Measurements from ENCODE around the gene MYLK.

Gene MYLK

DNA sequence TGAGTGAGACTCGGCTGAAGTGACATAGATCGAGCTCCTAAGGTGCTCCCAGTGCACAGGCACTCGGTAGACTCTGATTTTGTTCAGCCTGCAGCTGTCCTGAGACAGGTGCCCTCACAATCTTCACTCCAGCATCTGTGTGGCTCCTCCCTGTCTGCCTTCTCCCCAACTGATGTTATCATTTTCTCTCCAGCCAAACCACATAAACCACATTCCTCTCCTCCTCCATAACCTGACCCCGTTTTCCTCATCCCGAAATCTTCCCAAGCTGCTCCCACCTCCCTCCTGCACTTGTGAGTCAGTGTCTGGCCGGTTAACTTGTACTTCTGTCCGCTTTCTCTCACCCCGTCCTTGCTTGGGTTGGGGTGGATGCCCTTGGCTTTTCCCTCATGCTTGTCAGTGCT is 206.0 kb downstream of the MYLK start:
- Histone ChIP-seq H3K9me3 (ENCODE audit: low read length) (no peaks in the 10 kb centered on the region), H3F3A (ENCODE audit: insufficient read depth, low read length) (no peaks in the 10 kb centered on the region), H2AFZ (ENCODE audit: low read length) (no peak overlapping the region), H3K79me2 (ENCODE audit: insufficient read depth, low read length) (no peaks in the 10 kb centered on the region), H3K4me1 (ENCODE audit: insufficient read depth, low read length, severe bottlenecking) (no peaks in the 10 kb centered on the region), H3K9ac (ENCODE audit: low read length) (no peak overlapping the region), H4K20me1 (ENCODE audit: insufficient read depth, low read length) (no peaks in the 10 kb centered on the region), H3K4me2 (ENCODE audit: low read length) (no peak overlapping the region), H3K27me3 (ENCODE audit: insufficient read depth, low read length) (no peaks in the 10 kb centered on the region), H3K9me2 (ENCODE audit: low read depth, low read length) (no peaks in the 10 kb centered on the region), H3K36me3 (ENCODE audit: insufficient read depth, low read length) (no peaks in the 10 kb centered on the region), H3K4me3 (ENCODE audit: low read depth, low read length, poor library complexity, severe bottlenecking) (no peak overlapping the region), H3K27ac (ENCODE audit: low read depth, low read length, poor library complexity, severe bottlenecking) (no peak overlapping the region)
- no peak for TF ChIP-seq EZH2 (IDR thresholded peaks at IDR 0.05; ENCODE audit: borderline replicate concordance, low read length)
- TF ChIP-seq, protein P1, sequence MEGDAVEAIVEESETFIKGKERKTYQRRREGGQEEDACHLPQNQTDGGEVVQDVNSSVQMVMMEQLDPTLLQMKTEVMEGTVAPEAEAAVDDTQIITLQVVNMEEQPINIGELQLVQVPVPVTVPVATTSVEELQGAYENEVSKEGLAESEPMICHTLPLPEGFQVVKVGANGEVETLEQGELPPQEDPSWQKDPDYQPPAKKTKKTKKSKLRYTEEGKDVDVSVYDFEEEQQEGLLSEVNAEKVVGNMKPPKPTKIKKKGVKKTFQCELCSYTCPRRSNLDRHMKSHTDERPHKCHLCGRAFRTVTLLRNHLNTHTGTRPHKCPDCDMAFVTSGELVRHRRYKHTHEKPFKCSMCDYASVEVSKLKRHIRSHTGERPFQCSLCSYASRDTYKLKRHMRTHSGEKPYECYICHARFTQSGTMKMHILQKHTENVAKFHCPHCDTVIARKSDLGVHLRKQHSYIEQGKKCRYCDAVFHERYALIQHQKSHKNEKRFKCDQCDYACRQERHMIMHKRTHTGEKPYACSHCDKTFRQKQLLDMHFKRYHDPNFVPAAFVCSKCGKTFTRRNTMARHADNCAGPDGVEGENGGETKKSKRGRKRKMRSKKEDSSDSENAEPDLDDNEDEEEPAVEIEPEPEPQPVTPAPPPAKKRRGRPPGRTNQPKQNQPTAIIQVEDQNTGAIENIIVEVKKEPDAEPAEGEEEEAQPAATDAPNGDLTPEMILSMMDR (IDR thresholded peaks at IDR 0.05; ENCODE audit: low read length) = no peak

GRCh38 chr3:123672429-123673146 is 211.5 kb downstream of the MYLK start:
- Histone ChIP-seq H3F3A (ENCODE audit: insufficient read depth, low read length) (no peaks in the 10 kb centered on the region), H4K20me1 (ENCODE audit: insufficient read depth, low read length) (no peaks in the 10 kb centered on the region), H3K27me3 (ENCODE audit: insufficient read depth, low read length) (no peaks in the 10 kb centered on the region), H2AFZ (ENCODE audit: low read length) (no peak overlapping the region), H3K79me2 (ENCODE audit: insufficient read depth, low read length) (no peaks in the 10 kb centered on the region), H3K9ac (ENCODE audit: low read length) (no peak overlapping the region), H3K4me3 (ENCODE audit: low read depth, low read length, poor library complexity, severe bottlenecking) (no peak overlapping the region), H3K9me2 (ENCODE audit: low read depth, low read length) (no peaks in the 10 kb centered on the region), H3K4me2 (ENCODE audit: low read length) (no peak overlapping the region), H3K27ac (ENCODE audit: low read depth, low read length, poor library complexity, severe bottlenecking) (no peak overlapping the region), H3K9me3 (ENCODE audit: low read length) (no peaks in the 10 kb centered on the region), H3K4me1 (ENCODE audit: insufficient read depth, low read length, severe bottlenecking) (no peaks in the 10 kb centered on the region), H3K36me3 (ENCODE audit: insufficient read depth, low read length) (no peaks in the 10 kb centered on the region)
- TF ChIP-seq, protein P1 (IDR thresholded peaks at IDR 0.05; ENCODE audit: low read length) = no peak
- TF ChIP-seq EZH2 (IDR thresholded peaks at IDR 0.05; ENCODE audit: borderline replicate concordance, low read length) = no peak

- Histone ChIP-seq H3K27ac (ENCODE audit: low read depth, low read length, poor library complexity, severe bottlenecking) (no peak overlapping the region), H3K9me2 (ENCODE audit: low read depth, low read length) (no peaks in the 10 kb centered on the region), H3K9me3 (ENCODE audit: low read length) (no peaks in the 10 kb centered on the region), H3K36me3 (ENCODE audit: insufficient read depth, low read length) (no peaks in the 10 kb centered on the region), H3K4me2 (ENCODE audit: low read length) (no peak overlapping the region), H2AFZ (ENCODE audit: low read length) (no peak overlapping the region), H3K79me2 (ENCODE audit: insufficient read depth, low read length) (no peaks in the 10 kb centered on the region), H3F3A (ENCODE audit: insufficient read depth, low read length) (no peaks in the 10 kb centered on the region), H3K4me3 (ENCODE audit: low read depth, low read length, poor library complexity, severe bottlenecking) (no peak overlapping the region), H3K9ac (ENCODE audit: low read length) (no peak overlapping the region), H4K20me1 (ENCODE audit: insufficient read depth, low read length) (no peaks in the 10 kb centered on the region), H3K27me3 (ENCODE audit: insufficient read depth, low read length) (no peaks in the 10 kb centered on the region), H3K4me1 (ENCODE audit: insufficient read depth, low read length, severe bottlenecking) (no peaks in the 10 kb centered on the region)
- TF ChIP-seq, protein P1 (IDR thresholded peaks at IDR 0.05; ENCODE audit: low read length) = no peak
- TF ChIP-seq EZH2 (IDR thresholded peaks at IDR 0.05; ENCODE audit: borderline replicate concordance, low read length) = no peak
Observed at GRCh38 chr3:123670743-123671142, 213.4 kb downstream of the MYLK start.

Measured in OCI-LY1 (cell line).